Effector CD8-positive, alpha-beta T cell (primary cell): ENCODE data around the gene C1QTNF3.

ENCODE experiments used
- DNase-seq: peaks from one replicate; lab custom pipeline; 2025; lab: John Stamatoyannopoulos, UW

C1QTNF3 gene

DNA sequence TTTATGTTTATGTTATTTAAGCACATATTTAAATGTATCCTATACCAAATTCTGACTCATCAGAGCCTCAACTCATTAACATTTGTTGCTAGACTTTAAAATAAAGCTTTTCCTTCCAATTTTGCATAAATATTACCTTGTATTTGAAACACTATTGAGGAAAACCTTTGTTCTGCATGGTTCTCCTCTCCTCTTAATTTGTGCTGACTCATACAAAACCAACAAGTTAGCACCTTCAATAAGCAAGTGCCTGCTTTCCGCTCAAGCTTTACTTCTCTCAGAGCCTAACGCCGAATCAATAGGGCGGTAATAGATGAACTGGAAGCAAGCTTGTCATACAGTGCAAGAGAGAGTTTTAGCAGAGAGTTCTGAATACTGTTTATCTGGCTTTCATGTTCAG is 43.0 kb downstream of the C1QTNF3 start:
- DNase-seq = no peak

DNA sequence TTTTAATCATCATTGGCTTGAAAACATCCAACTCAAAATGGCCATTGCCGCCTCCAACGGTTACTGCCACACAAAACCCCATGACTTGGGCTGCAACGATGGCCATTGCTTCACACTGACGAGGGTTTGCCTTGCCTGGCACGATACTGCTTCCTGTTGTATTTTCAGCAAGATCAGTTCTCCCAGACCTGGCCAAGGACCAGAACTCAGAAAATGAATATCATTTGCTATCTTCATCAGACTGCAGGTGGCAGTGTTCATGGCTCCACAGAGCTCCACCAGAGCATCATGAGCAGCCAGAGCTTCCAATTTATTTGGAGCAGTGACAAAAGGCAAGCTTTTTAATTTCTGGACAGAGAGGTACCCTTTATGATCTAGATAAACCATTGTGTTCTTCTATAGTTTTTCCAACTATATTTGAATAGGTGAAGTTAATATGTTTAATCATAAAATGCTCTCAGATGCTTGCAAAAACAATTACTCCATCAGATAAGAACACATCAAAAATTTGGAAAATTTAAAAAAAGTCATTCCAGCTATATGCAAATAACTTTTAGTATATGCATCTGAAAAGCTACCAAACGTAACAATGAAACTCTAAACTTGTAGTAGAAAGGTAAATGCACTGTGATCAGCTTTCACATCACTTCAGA is 45.6 kb downstream of the C1QTNF3 start:
- DNase-seq = no peak

DNA sequence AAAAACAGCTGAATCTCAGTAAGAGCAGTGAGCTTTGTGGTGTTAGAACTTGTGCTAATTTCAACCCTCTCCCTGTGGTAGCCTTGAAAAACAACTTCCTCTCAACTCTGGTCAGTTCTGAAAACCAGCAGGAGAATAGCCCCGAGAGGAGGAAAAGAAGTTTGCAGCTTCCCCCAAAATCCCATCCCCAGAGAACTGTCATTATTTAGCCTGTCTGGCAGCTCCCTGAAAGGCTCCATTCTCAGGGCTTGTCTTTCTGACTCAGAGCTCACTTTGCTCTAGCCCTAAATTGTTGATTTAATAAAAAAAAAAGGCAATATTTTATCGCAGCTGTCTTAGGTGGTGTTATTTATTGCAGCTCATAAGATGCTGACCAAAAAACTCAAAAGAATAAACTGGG is 47.1 kb downstream of the C1QTNF3 start:
- no peak for DNase-seq

GRCh38 chr5:33994845-33995244 is 48.2 kb downstream of the C1QTNF3 start:
- no peak for DNase-seq

- no peak for DNase-seq
These were observed 50.1 kb downstream of the C1QTNF3 start for GRCh38 chr5:33992864-33993263.

GRCh38 chr5:33985447-33985846 is 57.6 kb downstream of the C1QTNF3 start:
- DNase-seq = no peak

DNA sequence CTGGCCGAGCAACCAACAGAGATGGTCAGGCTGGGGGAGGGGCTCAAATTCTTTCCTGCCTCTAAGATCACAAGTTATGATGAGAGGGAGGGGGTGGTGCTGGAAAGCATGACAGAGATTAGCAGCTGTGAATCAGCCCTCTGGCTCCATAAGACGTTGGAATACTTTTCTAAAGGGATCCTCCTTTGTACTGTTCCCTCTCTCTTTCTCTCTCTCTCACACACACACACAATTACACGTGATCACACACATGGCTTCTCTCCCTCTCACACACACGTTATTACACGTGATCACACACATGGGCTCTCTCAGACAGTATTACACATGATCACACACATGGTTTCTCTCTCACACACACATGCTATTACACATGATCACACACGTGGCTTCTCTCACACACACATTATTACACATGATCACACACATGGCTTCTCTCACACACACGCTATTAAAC is 58.3 kb downstream of the C1QTNF3 start, which contains the start of gene SLC45A2:
TSS of gene SLC45A2 (minus strand) at position 23 of the 454 bp plus-strand sequence. CDS start 110 bp downstream, outside the sequence.
- no peak for DNase-seq

DNA sequence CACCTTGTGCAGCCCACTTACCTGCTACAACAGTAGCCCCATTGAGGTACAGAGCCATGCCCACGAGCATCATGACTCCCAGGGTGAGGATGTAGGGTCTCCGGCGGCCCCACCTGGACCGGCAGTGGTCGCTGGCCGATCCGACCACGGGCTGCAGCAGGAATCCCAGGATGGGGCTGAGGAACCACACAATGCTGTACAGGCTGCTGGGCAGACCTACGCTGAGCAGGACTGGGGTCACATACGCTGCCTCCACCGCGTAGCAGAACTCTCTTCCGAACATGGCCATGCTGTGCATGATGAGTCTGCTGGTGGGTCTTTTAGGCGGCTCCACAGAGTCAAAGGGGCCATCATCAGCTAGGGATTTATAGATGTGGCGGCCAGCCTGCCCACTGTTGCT is 58.8 kb downstream of the C1QTNF3 start:
- DNase-seq = no peak

DNA sequence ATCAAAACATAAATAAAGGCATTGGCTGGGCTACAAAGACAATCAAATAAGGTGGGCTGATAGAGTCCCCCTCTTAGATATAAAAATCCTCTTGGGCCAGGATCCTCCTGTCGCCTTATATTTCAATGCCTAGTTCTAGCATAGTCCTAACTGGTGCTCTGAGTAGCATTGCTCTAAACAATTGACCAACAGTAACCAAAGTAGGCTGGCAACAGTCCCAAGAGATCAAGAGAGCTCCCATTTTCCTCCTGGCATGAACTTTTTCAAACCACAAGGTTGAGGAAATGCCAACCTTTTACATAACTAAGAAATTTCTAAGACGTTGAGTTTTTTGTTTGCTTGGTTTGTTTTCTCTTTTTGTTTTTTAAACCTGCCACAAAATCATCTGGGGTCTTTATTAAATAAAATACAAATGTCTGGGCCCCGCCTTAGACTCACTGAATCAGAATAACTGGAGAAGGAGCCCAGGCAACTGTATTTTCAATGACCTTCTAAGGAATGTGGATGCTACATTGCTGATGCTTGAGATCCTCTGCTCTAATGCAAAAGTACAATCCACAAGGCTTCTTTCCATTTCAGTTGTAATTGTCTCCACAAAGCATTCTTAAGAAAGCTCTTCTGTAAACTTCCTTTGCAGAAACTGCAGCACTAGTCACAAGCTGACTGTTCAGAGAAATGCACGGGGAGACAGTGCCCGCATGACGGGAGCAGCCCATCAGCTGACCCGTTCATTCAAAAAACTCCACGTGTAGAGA is 61.4 kb downstream of the C1QTNF3 start:
- no peak for DNase-seq

- DNase-seq = no peak
These were observed 63.0 kb downstream of the C1QTNF3 start for GRCh38 chr5:33980030-33980429.

DNA sequence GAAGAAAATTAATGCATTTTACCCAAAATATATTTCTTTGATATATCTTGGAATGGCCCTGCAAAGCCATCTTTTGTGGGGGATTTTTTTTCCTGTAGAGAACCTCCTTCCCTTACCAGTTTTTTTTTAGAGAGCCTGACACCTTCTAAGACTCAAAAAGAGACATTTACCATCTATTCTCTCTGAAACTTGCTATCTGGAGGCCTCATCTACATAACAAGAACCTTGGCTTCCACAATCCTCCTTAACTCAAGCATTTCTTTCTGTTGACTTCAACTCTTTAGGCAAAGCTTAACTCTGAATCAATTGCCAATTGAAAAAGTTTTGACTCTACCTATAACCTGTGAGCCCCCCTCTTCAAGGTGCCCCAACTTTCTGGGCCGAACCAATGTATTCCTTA is 64.7 kb downstream of the C1QTNF3 start:
- no peak for DNase-seq

DNA sequence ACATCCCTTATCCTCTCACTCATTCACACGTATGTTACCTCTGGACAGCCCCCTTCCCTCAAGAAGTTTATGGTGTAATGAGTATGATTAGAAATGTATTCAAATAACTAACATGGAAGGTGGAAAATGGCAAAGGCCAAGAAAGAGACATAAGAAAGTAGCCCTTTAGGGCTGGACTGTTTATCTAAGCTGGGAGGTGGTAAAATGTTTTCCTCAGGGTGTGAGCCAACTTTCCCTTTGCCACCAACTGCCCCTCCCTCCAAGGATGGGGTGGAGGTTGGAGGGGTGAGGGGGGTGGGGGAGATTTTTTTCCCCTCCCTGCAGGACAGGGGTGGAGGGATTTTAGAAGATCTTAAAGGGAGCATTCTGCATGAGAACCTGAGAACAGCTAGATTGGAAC is 66.7 kb downstream of the C1QTNF3 start:
- DNase-seq = no peak

DNA sequence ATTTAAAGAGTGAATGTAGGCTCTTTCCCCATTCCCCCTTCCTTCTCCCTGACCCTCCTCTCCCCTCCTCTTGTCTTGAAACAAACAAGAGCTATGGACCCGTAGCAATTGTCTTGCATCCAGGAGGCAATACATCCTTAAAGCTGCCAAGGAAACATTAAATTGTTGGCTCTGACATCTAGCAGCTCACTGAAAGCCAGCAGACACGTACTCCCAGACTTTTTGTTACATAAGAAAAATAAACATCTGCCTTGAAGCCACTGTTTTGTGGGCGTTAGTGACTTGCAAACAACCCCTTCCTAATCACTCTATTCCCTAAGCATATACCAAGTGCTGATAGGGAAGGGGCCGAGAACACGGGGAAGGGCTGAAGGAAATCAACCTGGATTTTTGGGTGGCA is 67.2 kb downstream of the C1QTNF3 start:
- DNase-seq = no peak

GRCh38 chr5:33973271-33973670 is 69.7 kb downstream of the C1QTNF3 start:
- no peak for DNase-seq

GRCh38 chr5:33969572-33970452 is 73.2 kb downstream of the C1QTNF3 start:
- no peak for DNase-seq

DNA sequence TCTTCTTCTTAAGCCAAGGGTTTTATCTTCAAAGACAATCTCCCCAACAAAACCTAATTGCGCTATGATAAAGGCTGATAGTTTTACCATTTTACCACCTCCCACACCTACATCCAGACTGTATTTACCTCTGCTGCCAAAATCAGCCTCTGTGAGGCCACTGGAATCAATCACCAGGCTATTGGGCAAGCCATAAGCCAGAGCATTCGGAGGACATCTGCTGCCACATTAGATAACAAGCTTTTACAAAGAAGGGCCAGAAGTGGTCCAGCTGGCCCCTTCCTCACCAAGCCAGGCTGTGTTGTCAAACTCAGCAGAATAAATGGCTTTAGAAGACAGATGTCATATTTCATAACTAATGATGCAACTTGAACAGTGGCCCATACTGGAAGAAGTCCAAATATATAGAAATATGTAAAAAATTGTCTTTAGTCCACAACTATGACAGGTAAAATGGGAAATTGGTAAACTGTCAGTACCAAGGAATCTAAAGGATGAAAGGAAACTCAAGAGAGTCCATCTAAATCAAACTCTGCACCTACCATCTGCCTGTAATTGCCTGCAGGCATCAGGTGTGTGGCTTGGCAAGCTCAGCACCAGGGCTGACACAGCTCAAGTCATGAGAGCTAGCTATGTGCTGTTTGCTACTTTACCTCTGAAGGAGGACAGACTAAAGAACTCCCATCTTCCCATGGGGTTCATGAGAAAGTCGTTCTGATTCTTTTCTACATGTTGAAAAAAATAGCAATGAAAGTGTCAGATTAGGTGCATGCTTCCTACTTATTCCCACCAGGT is 74.6 kb downstream of the C1QTNF3 start:
- no peak for DNase-seq
